Loucy (cell line): ENCODE measurements around the gene ITGB8.

Experiments used
- H2AFZ ChIP-seq: fragments of 200-600 bp; sonication (generic); 2 replicates; pipeline ENCODE4 v1.6.0; 2016; ENCODE audit warnings: antibody characterized with exemption, mild to moderate bottlenecking, low read length, moderate library complexity
- H3F3A ChIP-seq: fragments of 200-600 bp; 2 replicates; pipeline ENCODE4 v1.6.0; 2016; ENCODE audit warnings: antibody characterized with exemption, low read depth, mild to moderate bottlenecking
- H3K27me3 ChIP-seq: fragments of 200-600 bp; sonication (generic); 2 replicates; pipeline ENCODE4 v1.6.1; 2014; ENCODE audit warnings: low read length, mild to moderate bottlenecking; ENCODE audit not compliant: insufficient read depth, poor library complexity, severe bottlenecking
- H3K36me3 ChIP-seq: fragments of 200-600 bp; sonication (generic); 2 replicates; pipeline ENCODE4 v1.6.1; 2016; ENCODE audit warnings: low read length; ENCODE audit not compliant: insufficient read depth
- H3K4me1 ChIP-seq: fragments of 200-600 bp; sonication (generic); 2 replicates; pipeline ENCODE4 v1.5.1; 2014; ENCODE audit warnings: low read length, mild to moderate bottlenecking; ENCODE audit not compliant: insufficient read depth, poor library complexity, severe bottlenecking
- H3K4me2 ChIP-seq: fragments of 200-600 bp; sonication (generic); 2 replicates; pipeline ENCODE4 v1.6.0; 2014; ENCODE audit warnings: antibody characterized with exemption, low read length, low read depth, mild to moderate bottlenecking; ENCODE audit not compliant: poor library complexity, severe bottlenecking
- H3K4me3 ChIP-seq: fragments of 200-600 bp; sonication (generic); 2 replicates; pipeline ENCODE4 v1.5.1; 2014; ENCODE audit warnings: low read length, mild to moderate bottlenecking, mixed read lengths; ENCODE audit not compliant: poor library complexity, severe bottlenecking
- H3K79me2 ChIP-seq: fragments of 200-600 bp; sonication (generic); 2 replicates; pipeline ENCODE4 v1.6.1; 2014; ENCODE audit warnings: low read length; ENCODE audit not compliant: insufficient read depth
- H3K9ac ChIP-seq: fragments of 200-600 bp; sonication (generic); 2 replicates; pipeline ENCODE4 v1.6.0; 2014; ENCODE audit warnings: mild to moderate bottlenecking, low read depth, low read length, moderate library complexity; ENCODE audit not compliant: poor library complexity, severe bottlenecking
- H3K9me2 ChIP-seq: fragments of 200-600 bp; sonication (generic); replicated peaks from 2 replicates; pipeline ENCODE4 v1.6.1; 2016; ENCODE audit warnings: low read depth, low read length, mixed read lengths
- H3K9me3 ChIP-seq: fragments of 200-600 bp; sonication (generic); 2 replicates; pipeline ENCODE4 v1.6.1; 2014; ENCODE audit warnings: mild to moderate bottlenecking, antibody characterized with exemption, low read length, low read depth; ENCODE audit not compliant: insufficient read depth
- H4K20me1 ChIP-seq: fragments of 200-600 bp; sonication (generic); 2 replicates; pipeline ENCODE4 v1.6.0; 2014; ENCODE audit warnings: antibody characterized with exemption, low read length, mild to moderate bottlenecking; ENCODE audit not compliant: insufficient read depth, poor library complexity, severe bottlenecking
- CTCF ChIP-seq: fragments of 200-600 bp; sonication (generic); conservative IDR thresholded peaks from 2 replicates; pipeline ENCODE4 v1.5.1; 2014; ENCODE audit warnings: mild to moderate bottlenecking, antibody characterized with exemption, low read length
- EZH2phosphoT487 ChIP-seq: fragments of 200-600 bp; IDR thresholded peaks from 2 replicates; pipeline ENCODE4 v1.6.1; 2018; ENCODE audit warnings: antibody characterized with exemption, mild to moderate bottlenecking, moderate library complexity, borderline replicate concordance

Gene ITGB8

GRCh38 chr7:20346577-20346976 lies 15.9 kb downstream of the ITGB8 start:
- no peak overlapping the region for H2AFZ ChIP-seq
- H3K9me3 ChIP-seq = no peaks in the 10 kb centered on the region
- H3K4me1 ChIP-seq = no peaks in the 10 kb centered on the region
- no peaks in the 10 kb centered on the region for H3K79me2 ChIP-seq
- TF ChIP-seq EZH2phosphoT487 (no peak), CTCF (no peak)
- no peaks in the 10 kb centered on the region for H4K20me1 ChIP-seq
- H3K4me2 ChIP-seq = no peak overlapping the region
- H3K9ac ChIP-seq = no peak overlapping the region
- no peak overlapping the region for H3K4me3 ChIP-seq
- H3F3A ChIP-seq = no peaks in the 10 kb centered on the region
- H3K9me2 ChIP-seq = no peaks in the 10 kb centered on the region
- H3K36me3 ChIP-seq = no peaks in the 10 kb centered on the region
- H3K27me3 ChIP-seq = no peaks in the 10 kb centered on the region

- H3K4me1 ChIP-seq = no peaks in the 10 kb centered on the region
- H3F3A ChIP-seq = no peaks in the 10 kb centered on the region
- TF ChIP-seq CTCF (no peak), EZH2phosphoT487 (no peak)
- H3K9me3 ChIP-seq = no peaks in the 10 kb centered on the region
- H3K9me2 ChIP-seq = no peaks in the 10 kb centered on the region
- no peak overlapping the region for H2AFZ ChIP-seq
- no peak overlapping the region for H3K9ac ChIP-seq
- no peak overlapping the region for H3K4me3 ChIP-seq
- no peaks in the 10 kb centered on the region for H4K20me1 ChIP-seq
- no peaks in the 10 kb centered on the region for H3K36me3 ChIP-seq
- H3K27me3 ChIP-seq = no peaks in the 10 kb centered on the region
- no peak overlapping the region for H3K4me2 ChIP-seq
- no peaks in the 10 kb centered on the region for H3K79me2 ChIP-seq
Measured at GRCh38 chr7:20347680-20348079, 17.0 kb downstream of the ITGB8 start.

- no peaks in the 10 kb centered on the region for H4K20me1 ChIP-seq
- TF ChIP-seq EZH2phosphoT487 = no peak
- TF ChIP-seq CTCF = no peak
- H2AFZ ChIP-seq = no peak overlapping the region
- H3K9me3 ChIP-seq = no peaks in the 10 kb centered on the region
- no peaks in the 10 kb centered on the region for H3K9me2 ChIP-seq
- no peak overlapping the region for H3K9ac ChIP-seq
- H3K4me1 ChIP-seq = no peaks in the 10 kb centered on the region
- H3K4me3 ChIP-seq = no peak overlapping the region
- no peaks in the 10 kb centered on the region for H3K27me3 ChIP-seq
- no peaks in the 10 kb centered on the region for H3K79me2 ChIP-seq
- H3F3A ChIP-seq = no peaks in the 10 kb centered on the region
- no peak overlapping the region for H3K4me2 ChIP-seq
- no peaks in the 10 kb centered on the region for H3K36me3 ChIP-seq
Measured at GRCh38 chr7:20348125-20348807, 17.6 kb downstream of the ITGB8 start.
